HEK293T (cell line): ENCODE data around the gene DENR.

Experiments
- CTBP1 ChIP-seq: fragments of 450-650 bp; IDR thresholded peaks from 2 replicates; pipeline ENCODE4 v1.6.1; 2016; ENCODE audit warnings: borderline replicate concordance
- ELF4 ChIP-seq: fragments of 450-650 bp; IDR thresholded peaks from 2 replicates; pipeline ENCODE4 v1.6.1; 2017; ENCODE audit warnings: antibody characterized with exemption
- L3MBTL2 ChIP-seq: fragments of 450-650 bp; conservative IDR thresholded peaks from 2 replicates; pipeline ENCODE4 v1.6.1; 2016; ENCODE audit warnings: mild to moderate bottlenecking
- PKNOX1 ChIP-seq: fragments of 450-650 bp; IDR thresholded peaks from 2 replicates; pipeline ENCODE4 v1.6.1; 2016

DNA sequence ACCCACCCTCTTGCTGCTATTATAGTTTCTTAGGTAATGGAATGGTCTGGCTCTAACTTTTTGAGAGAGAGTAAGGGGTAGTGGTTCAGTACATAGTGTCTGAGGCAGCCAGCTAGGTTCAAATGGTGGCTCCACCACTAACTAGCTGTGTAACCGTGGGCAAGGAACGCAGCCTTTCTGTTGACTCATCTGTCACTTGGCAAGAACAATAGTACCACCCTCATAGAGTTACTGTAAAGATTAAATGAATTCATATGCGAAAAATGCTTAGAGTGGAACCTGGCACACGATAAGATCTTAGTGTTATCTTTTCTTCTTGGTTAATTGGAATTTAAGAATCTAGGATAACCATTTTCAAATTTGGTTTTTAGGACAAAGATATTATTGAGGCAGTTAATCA, 35.8 kb downstream of the DENR start:
- no peak for TF ChIP-seq L3MBTL2
- TF ChIP-seq ELF4, result no peak
- TF ChIP-seq PKNOX1, result no peak
- no peak for TF ChIP-seq CTBP1
